Fibroblast of lung (primary cell): ENCODE results near the gene CELF2.

ENCODE experiments used
- CTCF ChIP-seq, 2 donors: IDR thresholded peaks in 1 of 2; conservative IDR thresholded peaks in 1 of 2; 1 replicate in 1 of 2; 2 replicates in 1 of 2; pipeline ENCODE4 v1.5.1; 2011 to 2012; ENCODE audit warnings: low read length in 2 of 2, control low read depth in 1 of 2, inconsistent platforms in 1 of 2, low read depth in 1 of 2, mild to moderate bottlenecking in 1 of 2
- EZH2 ChIP-seq: IDR thresholded peaks from 2 replicates; pipeline ENCODE4 v1.5.1; 2012; ENCODE audit warnings: low read length, control low read depth, mild to moderate bottlenecking; ENCODE audit errors: missing control alignments

GRCh38 chr10:11178606-11179515, 161.2 kb downstream of the CELF2 start:
- no peak for TF ChIP-seq CTCF (conservative IDR thresholded peaks at IDR 0.05 in 1 of 2, IDR thresholded peaks at IDR 0.05 in 1 of 2; ENCODE audit: low read depth in 1 of 2, low read length in 2 of 2)
- TF ChIP-seq EZH2 = no peak
